Activated T-helper 1 cell treated with Interleukin-2 at 50 U/mL for 16 hours (primary cell): ENCODE measurements around the gene HTR2C.
"Not testable (repeated sequence)": the region's sequence is repeated elsewhere in the genome, so short reads cannot be mapped to it uniquely, and the experiment has no call there.

Source experiments
- DNase-seq: peaks from one replicate; pipeline ENCODE4 v3.0.0-alpha.2; 2020; ENCODE audit warnings: low read depth

HTR2C gene

GRCh38 chrX:114712466-114712865 lies 128.6 kb downstream of the HTR2C start:
- no peak for DNase-seq

GRCh38 chrX:114715096-114715495 lies 131.2 kb downstream of the HTR2C start:
- no peak for DNase-seq

- no peak for DNase-seq
These were observed 134.0 kb downstream of the HTR2C start for GRCh38 chrX:114717921-114718320.

- no peak for DNase-seq
These were observed 182.7 kb downstream of the HTR2C start for GRCh38 chrX:114766541-114766940.

GRCh38 chrX:114774691-114775090 lies 190.8 kb downstream of the HTR2C start:
- no peak for DNase-seq

- DNase-seq: no peak
These were observed 199.0 kb downstream of the HTR2C start for GRCh38 chrX:114782925-114783324.

GRCh38 chrX:114787061-114787460 lies 203.2 kb downstream of the HTR2C start:
- no peak for DNase-seq

- no peak for DNase-seq
These were observed 213.6 kb downstream of the HTR2C start for GRCh38 chrX:114797494-114797893.

- DNase-seq: no peak
These were observed 215.0 kb downstream of the HTR2C start for GRCh38 chrX:114798907-114799306.

- no peak for DNase-seq
These were observed 216.8 kb downstream of the HTR2C start for GRCh38 chrX:114800719-114801118.

- no peak for DNase-seq
These were observed 235.6 kb downstream of the HTR2C start for GRCh38 chrX:114819509-114819908.

GRCh38 chrX:114841051-114841450 lies 257.2 kb downstream of the HTR2C start:
- no peak for DNase-seq

GRCh38 chrX:114842181-114842580 lies 258.3 kb downstream of the HTR2C start:
- DNase-seq: no peak

GRCh38 chrX:114889481-114889880 lies 305.6 kb downstream of the HTR2C start:
- no peak for DNase-seq

- DNase-seq: no peak
These were observed 319.7 kb downstream of the HTR2C start for GRCh38 chrX:114903618-114904017.

GRCh38 chrX:114905251-114905650 lies 321.4 kb downstream of the HTR2C start:
- no peak for DNase-seq

- DNase-seq: no peak
These were observed 323.2 kb downstream of the HTR2C start for GRCh38 chrX:114906984-114907510.

- DNase-seq: no peak
These were observed 340.5 kb downstream of the HTR2C start for GRCh38 chrX:114924423-114924822.

GRCh38 chrX:114924856-114925255 lies 341.0 kb downstream of the HTR2C start:
- DNase-seq: no peak

GRCh38 chrX:114930227-114930626 lies 346.3 kb downstream of the HTR2C start:
- DNase-seq: no peak

GRCh38 chrX:114932550-114932949 lies 348.7 kb downstream of the HTR2C start:
- DNase-seq: no peak

- not testable (repeated sequence) for DNase-seq
These were observed 349.4 kb downstream of the HTR2C start for GRCh38 chrX:114933291-114933690.

GRCh38 chrX:114937090-114937489 lies 353.2 kb downstream of the HTR2C start:
- DNase-seq: not testable (repeated sequence)

GRCh38 chrX:114952696-114953095 lies 368.8 kb downstream of the HTR2C start:
- DNase-seq: no peak
